Measurements from ENCODE around the gene RLN3. TPM values are rescaled to one million over a fixed set of nuclear protein-coding genes. Genes with fewer than 3 reads are reported as not detected.

Gene RLN3
- total and polyA plus RNA-seq, 9 of the 15 experiments (the other 6 are each of a cell fraction or from before 2014, with no cell fraction given), result 0.31 to 1.2 (median 0.71) TPM; not detected in 6

- TF ChIP-seq STAG1 (CRISPR knock-in tag; IDR thresholded peaks at IDR 0.05; ENCODE audit: borderline replicate concordance) (no peak), GATAD2A (IDR thresholded peaks at IDR 0.05) (no peak), POLR2H (tag; IDR thresholded peaks at IDR 0.05; ENCODE audit: low read depth) (no peak), ZNF512 (tag; IDR thresholded peaks at IDR 0.05) (no peak), PHB (CRISPR knock-in tag; IDR thresholded peaks at IDR 0.05) (no peak), ZNF740 (CRISPR knock-in tag; IDR thresholded peaks at IDR 0.05) (peak; percentile 73; the same call in 1 of the 2 replicates), ZNF740 (tag; IDR thresholded peaks at IDR 0.05) (no peak)
These were observed 46.2 kb downstream of the RLN3 start (continued) for GRCh38 chr19:14073925-14074838.

- Histone ChIP-seq H3K27me3 (ENCODE audit: control insufficient read depth in 2 of 2, insufficient read depth in 2 of 2, low read length in 2 of 2) (no peaks in the 10 kb centered on the region), H3K9me1 (ENCODE audit: control insufficient read depth, insufficient read depth, low read length) (no peaks in the 10 kb centered on the region), H4K20me1 (replicated peaks; ENCODE audit: control insufficient read depth, insufficient read depth, low read length) (no peaks in the 10 kb centered on the region), H3K9me3 (replicated peaks; ENCODE audit: control insufficient read depth, insufficient read depth, low read depth, low read length) (no peaks in the 10 kb centered on the region), H2AFZ (ENCODE audit: low read depth, low read length) (no peak overlapping the region), H3K36me3 (ENCODE audit: control insufficient read depth, insufficient read depth, low read length) (peaks cover 3% of the 10 kb centered on the region; the same call in 1 of the 3 replicates), H3K27ac (ENCODE audit: extremely low read depth, low read depth, low read length) (no peak overlapping the region), H3K4me1 (replicated peaks in 1 of 2; ENCODE audit: control insufficient read depth in 2 of 2, insufficient read depth in 2 of 2, low read length in 2 of 2) (peaks cover 13 to 42% of the 10 kb centered on the region in 2 experiments; a peak in 4 of 5 replicates), H3K4me2 (ENCODE audit: insufficient read depth, low read length) (no peak overlapping the region), H3K79me2 (ENCODE audit: control insufficient read depth, insufficient read depth, low read length) (peaks cover 26% of the 10 kb centered on the region), H3K9ac (ENCODE audit: insufficient read depth in 1 of 2, low read depth in 2 of 2, low read length in 2 of 2) (no peak overlapping the region), H3K4me3 (no peak overlapping the region)
- no TSS peak for BruUV-seq (replicated peaks)
- in situ Hi-C loops (cut with MboI) (no loop called here), intact Hi-C loops (cut with micrococcal nuclease) (no loop called here)
- ATAC-seq, result no peak
- ChIA-PET CTCF (ENCODE audit: low intra/inter-chr PET ratio) (no interaction called here), POLR2A (no interaction called here)
- no peak for DNase-seq (ENCODE audit: extremely low read depth in 1 of 4, low spot score in 3 of 4)
- 50% methylated on average over 2 of the region's 2 CpGs for WGBS (ENCODE audit: insufficient coverage, low coverage, missing lambda C conversion rate)
- FAIRE-seq, result no peak
- TF ChIP-seq PPARD (CRISPR knock-in tag; IDR thresholded peaks at IDR 0.05), result no peak
- TF ChIP-seq XRCC4 (IDR thresholded peaks at IDR 0.05; ENCODE audit: extremely low read depth, insufficient read depth, insufficient read length), result no peak
- TF ChIP-seq NFE2 (IDR thresholded peaks at IDR 0.05; ENCODE audit: low read depth), result no peak
- no peak for TF ChIP-seq ZNF274 (IDR thresholded peaks at IDR 0.05; ENCODE audit: borderline replicate concordance, low read depth, low read length)
- TF ChIP-seq HOXB6 (CRISPR knock-in tag; IDR thresholded peaks at IDR 0.05; ENCODE audit: borderline replicate concordance), result no peak
- TF ChIP-seq MYNN (IDR thresholded peaks at IDR 0.05), result no peak
- no peak for TF ChIP-seq MYNN (CRISPR knock-in tag; IDR thresholded peaks at IDR 0.05)
- no peak for TF ChIP-seq IFI16 (CRISPR knock-in tag; IDR thresholded peaks at IDR 0.05)
- TF ChIP-seq ZC3H4 (CRISPR knock-in tag; IDR thresholded peaks at IDR 0.05; ENCODE audit: borderline replicate concordance), result no peak
- TF ChIP-seq HDAC3 (IDR thresholded peaks at IDR 0.05; ENCODE audit: borderline replicate concordance, partially characterized antibody), result no peak
- TF ChIP-seq SETDB1 (IDR thresholded peaks at IDR 0.05; ENCODE audit: low read length), result no peak
- TF ChIP-seq ZNF134 (CRISPR knock-in tag; conservative IDR thresholded peaks at IDR 0.05), result no peak
These were observed 50.5 kb downstream of the RLN3 start for GRCh38 chr19:14078411-14078810.

All from K562 (cell line).